ENCODE results near the gene COL1A2. TPM values are rescaled to one million over a fixed set of nuclear protein-coding genes. Genes with fewer than 3 reads are reported as not detected.

The COL1A2 gene
- total RNA-seq, 4 donors from 2014 or later = 28.0 to 404 (median 59.1) TPM

DNA sequence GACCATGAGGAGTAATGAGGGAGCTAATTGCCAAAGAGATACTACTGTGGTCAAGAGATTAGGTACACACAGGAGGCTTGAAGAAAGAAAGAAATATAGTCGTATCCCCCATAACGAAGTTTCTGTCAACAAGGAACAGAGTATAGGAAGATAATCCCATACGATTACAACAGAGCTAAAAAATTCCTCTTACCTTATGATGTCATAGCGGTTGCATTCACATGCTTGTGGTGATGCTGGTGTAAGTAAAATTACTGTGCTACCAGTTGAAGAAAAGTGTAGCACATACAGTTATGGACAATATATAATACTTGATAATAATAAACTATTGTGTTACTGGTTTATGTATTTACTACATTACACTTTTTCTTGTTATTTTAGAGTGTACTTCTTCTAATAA lies 63.3 kb downstream of the COL1A2 start:
- TF ChIP-seq, protein P1, sequence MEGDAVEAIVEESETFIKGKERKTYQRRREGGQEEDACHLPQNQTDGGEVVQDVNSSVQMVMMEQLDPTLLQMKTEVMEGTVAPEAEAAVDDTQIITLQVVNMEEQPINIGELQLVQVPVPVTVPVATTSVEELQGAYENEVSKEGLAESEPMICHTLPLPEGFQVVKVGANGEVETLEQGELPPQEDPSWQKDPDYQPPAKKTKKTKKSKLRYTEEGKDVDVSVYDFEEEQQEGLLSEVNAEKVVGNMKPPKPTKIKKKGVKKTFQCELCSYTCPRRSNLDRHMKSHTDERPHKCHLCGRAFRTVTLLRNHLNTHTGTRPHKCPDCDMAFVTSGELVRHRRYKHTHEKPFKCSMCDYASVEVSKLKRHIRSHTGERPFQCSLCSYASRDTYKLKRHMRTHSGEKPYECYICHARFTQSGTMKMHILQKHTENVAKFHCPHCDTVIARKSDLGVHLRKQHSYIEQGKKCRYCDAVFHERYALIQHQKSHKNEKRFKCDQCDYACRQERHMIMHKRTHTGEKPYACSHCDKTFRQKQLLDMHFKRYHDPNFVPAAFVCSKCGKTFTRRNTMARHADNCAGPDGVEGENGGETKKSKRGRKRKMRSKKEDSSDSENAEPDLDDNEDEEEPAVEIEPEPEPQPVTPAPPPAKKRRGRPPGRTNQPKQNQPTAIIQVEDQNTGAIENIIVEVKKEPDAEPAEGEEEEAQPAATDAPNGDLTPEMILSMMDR (IDR thresholded peaks at IDR 0.05) = no peak
- TF ChIP-seq POLR2A (IDR thresholded peaks at IDR 0.05) = no peak
- H3K9me3 ChIP-seq = no peaks in the 10 kb centered on the region
- no peak for DNase-seq
- no peak overlapping the region for H3K4me3 ChIP-seq
- no peaks in the 10 kb centered on the region for H3K36me3 ChIP-seq
- H3K27ac ChIP-seq = no peak overlapping the region
- no peaks in the 10 kb centered on the region for H3K27me3 ChIP-seq
- no peaks in the 10 kb centered on the region for H3K4me1 ChIP-seq

DNA sequence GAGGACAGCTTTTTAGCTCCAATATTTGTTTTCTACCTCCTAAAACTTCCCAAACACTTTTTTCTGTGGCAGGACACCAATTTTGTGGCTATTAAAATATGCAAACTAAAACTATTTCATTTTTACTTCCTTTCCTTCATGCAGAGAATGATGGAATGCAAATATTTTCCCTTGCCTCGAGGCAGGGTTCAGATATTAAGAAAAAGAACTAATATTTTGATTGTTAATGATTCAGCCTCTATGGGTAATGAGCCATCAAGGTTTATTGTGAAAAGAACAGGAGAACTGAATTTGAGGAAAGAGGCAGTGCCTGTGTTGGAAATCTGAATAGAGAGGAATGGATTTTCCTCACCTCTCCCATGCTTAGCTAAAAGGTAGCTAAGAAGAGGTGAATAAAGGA lies 71.8 kb downstream of the COL1A2 start:
- H3K9me3 ChIP-seq = no peaks in the 10 kb centered on the region
- H3K27ac ChIP-seq = no peak overlapping the region
- H3K4me1 ChIP-seq = no peaks in the 10 kb centered on the region
- H3K27me3 ChIP-seq = no peaks in the 10 kb centered on the region
- H3K36me3 ChIP-seq = no peaks in the 10 kb centered on the region
- DNase-seq = no peak
- H3K4me3 ChIP-seq = no peak overlapping the region
- TF ChIP-seq POLR2A (IDR thresholded peaks at IDR 0.05) = no peak
- TF ChIP-seq, protein P1 (IDR thresholded peaks at IDR 0.05) = no peak

DNA sequence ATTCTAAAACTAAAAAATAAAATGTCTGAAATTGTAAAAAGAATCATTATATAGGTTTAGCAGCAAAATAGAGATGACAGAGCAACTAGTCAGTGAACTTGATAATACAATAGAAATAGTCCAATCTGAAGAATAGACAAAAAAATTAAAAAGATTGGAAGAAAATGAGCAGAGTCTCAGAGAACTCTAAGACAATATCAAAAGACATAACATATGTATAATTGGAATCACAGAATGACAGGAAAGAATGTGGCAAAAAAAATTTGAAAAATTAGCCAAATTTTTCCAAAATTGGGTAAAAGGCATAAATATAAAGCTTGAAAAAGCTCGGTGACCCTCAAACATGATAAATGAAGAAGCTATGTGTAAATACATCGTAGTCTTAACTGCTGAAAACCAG lies 76.9 kb downstream of the COL1A2 start:
- Histone ChIP-seq H3K4me1 (no peaks in the 10 kb centered on the region), H3K27ac (no peak overlapping the region), H3K36me3 (no peaks in the 10 kb centered on the region), H3K4me3 (no peak overlapping the region), H3K27me3 (no peaks in the 10 kb centered on the region), H3K9me3 (no peaks in the 10 kb centered on the region)
- TF ChIP-seq, protein P1 (IDR thresholded peaks at IDR 0.05) = no peak
- TF ChIP-seq POLR2A (IDR thresholded peaks at IDR 0.05) = no peak
- DNase-seq = no peak

DNA sequence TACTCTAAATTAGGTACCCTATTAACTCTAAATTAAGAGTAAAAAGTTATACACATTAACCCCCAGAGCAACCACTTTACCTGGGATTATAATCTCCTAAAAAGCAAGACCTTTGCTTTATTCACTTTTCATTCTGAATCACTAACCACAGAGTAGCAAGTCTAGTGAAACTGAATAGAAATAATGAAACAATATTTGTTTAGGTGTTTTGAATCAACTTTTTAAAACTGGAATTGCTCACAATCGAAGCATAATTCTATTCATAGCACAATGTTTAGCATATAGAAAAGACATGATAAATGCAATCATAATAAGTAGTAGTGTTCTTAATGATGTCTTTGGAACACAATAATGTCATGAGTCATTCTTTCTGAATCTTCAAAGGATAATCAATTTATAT lies 77.9 kb downstream of the COL1A2 start:
- no peaks in the 10 kb centered on the region for H3K9me3 ChIP-seq
- no peak overlapping the region for H3K27ac ChIP-seq
- H3K36me3 ChIP-seq = no peaks in the 10 kb centered on the region
- H3K4me3 ChIP-seq = no peak overlapping the region
- no peak for TF ChIP-seq POLR2A (IDR thresholded peaks at IDR 0.05)
- TF ChIP-seq, protein P1 (IDR thresholded peaks at IDR 0.05) = no peak
- H3K4me1 ChIP-seq = no peaks in the 10 kb centered on the region
- DNase-seq = no peak
- H3K27me3 ChIP-seq = no peaks in the 10 kb centered on the region

DNA sequence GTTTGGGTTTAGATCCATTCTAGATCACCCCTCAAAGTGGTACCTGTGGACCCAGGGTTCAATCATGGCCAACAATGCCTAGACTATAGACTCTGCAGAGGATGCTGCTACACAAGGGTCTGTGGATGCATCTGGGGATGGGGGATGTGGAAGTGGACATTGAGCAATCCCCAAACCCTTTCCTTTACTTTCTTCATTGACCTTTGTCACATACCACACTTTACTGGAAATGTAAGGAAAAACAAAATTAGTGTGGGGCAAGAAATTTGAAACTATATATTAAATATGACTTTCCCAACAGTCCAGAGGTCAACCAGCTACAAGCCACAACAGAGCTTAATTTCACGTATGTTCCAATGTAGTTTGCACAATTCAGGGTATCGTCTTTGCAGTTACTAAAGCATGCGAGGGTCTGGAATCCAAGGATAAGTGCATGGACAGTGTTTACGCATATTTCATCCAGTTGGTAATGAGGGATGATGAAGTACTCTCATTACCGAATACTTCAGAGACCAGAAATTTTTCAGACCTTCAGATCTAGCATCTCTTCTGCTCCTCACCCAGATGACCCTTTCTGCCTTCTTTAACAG lies 81.7 kb downstream of the COL1A2 start:
- Histone ChIP-seq H3K4me1 (no peaks in the 10 kb centered on the region), H3K4me3 (no peak overlapping the region), H3K27ac (no peak overlapping the region), H3K9me3 (no peaks in the 10 kb centered on the region), H3K36me3 (no peaks in the 10 kb centered on the region), H3K27me3 (no peaks in the 10 kb centered on the region)
- TF ChIP-seq, protein P1 (IDR thresholded peaks at IDR 0.05) = no peak
- TF ChIP-seq POLR2A (IDR thresholded peaks at IDR 0.05) = no peak
- no peak for DNase-seq

DNA sequence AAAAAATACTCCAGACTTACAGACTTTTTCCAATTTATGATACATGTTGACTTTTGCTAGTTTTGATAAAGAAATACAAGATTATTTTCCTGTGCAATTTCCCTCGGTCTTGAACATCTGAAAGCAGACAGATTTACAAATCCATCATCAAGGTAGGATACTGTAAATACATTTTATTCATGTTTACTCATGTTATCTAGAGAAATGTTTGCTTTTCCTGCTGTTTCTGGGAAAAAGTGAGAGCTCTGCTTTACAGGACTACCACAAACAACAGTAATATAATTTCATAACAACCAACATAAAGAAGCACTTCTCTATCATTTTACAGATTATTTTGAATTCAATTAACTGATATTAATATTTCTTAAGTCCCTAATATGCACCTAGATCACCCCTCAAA lies 83.2 kb downstream of the COL1A2 start:
- TF ChIP-seq, protein P1 (IDR thresholded peaks at IDR 0.05) = no peak
- TF ChIP-seq POLR2A (IDR thresholded peaks at IDR 0.05) = no peak
- DNase-seq = no peak
- Histone ChIP-seq H3K27ac (no peak overlapping the region), H3K36me3 (no peaks in the 10 kb centered on the region), H3K4me3 (no peak overlapping the region), H3K4me1 (no peaks in the 10 kb centered on the region), H3K27me3 (no peaks in the 10 kb centered on the region), H3K9me3 (no peaks in the 10 kb centered on the region)
